Mesothelial cell of epicardium (in vitro differentiated cells): Measurements from ENCODE around the gene UBXN7. TPM values are rescaled to one million over a fixed set of nuclear protein-coding genes. Genes with fewer than 3 reads are reported as not detected.

Experiments
- DNase-seq, 2 experiments: peaks; one replicate each; pipeline ENCODE4 v3.0.0; 2021; ENCODE audit warnings: low spot score in 2 of 2; ENCODE audit not compliant: unreplicated experiment in 2 of 2
- H3K27ac Mint-ChIP-seq: 2 replicates; pipeline ENCODE4 v1.8.0; 2021; ENCODE audit warnings: mixed read lengths
- H3K27me3 Mint-ChIP-seq: 2 replicates; pipeline ENCODE4 v1.8.0; 2021; ENCODE audit warnings: low read depth, mixed read lengths
- H3K36me3 Mint-ChIP-seq: 2 replicates; pipeline ENCODE4 v1.8.0; 2021; ENCODE audit warnings: mixed read lengths
- H3K4me1 Mint-ChIP-seq: 2 replicates; pipeline ENCODE4 v1.8.0; 2021; ENCODE audit warnings: mixed read lengths
- H3K4me3 Mint-ChIP-seq: 2 replicates; pipeline ENCODE4 v1.8.0; 2021; ENCODE audit warnings: mild to moderate bottlenecking, moderate library complexity, mixed read lengths
- H3K9me3 Mint-ChIP-seq: 2 replicates; pipeline ENCODE4 v1.8.0; 2021; ENCODE audit warnings: mixed read lengths
- CTCF ChIP-seq: fragments of 200-600 bp; sonication (generic); IDR thresholded peaks from one replicate; pipeline ENCODE4 v1.5.0; 2021; ENCODE audit warnings: antibody characterized with exemption; ENCODE audit not compliant: unreplicated experiment
- total RNA-seq: library from RNA; stranded (reverse); gene quantifications from 3 replicates; pipeline ENCODE4 v1.2.1, GENCODE V29; 2021

UBXN7 gene
- total RNA-seq, 1 donor from 2014 or later, result 109 TPM

DNA sequence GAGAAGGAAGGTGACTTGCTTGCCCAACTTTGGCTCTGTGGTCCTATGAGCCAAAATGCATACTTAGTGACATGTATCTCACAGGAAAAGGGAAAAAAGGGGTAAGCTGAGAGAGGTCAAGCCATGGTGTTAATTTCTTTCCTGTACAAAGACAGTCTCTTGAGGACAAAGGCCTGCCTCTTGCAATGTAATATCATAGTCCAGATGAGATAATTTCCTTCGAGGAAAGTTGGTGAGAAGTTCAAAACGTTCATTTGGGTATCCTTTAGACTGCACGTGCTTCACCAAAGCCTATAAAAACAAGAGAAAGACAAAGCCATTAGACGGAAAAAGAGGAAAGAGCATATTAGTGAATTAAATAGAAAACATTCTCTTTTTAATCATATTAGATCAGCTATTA, 75.7 kb downstream of the UBXN7 start:
- H3K27ac Mint-ChIP-seq, result no peak overlapping the region
- no peaks in the 10 kb centered on the region for H3K27me3 Mint-ChIP-seq
- no peak for DNase-seq
- TF ChIP-seq CTCF, result no peak
- peaks cover 4% of the 10 kb centered on the region for H3K9me3 Mint-ChIP-seq
- H3K4me1 Mint-ChIP-seq, result no peaks in the 10 kb centered on the region
- H3K4me3 Mint-ChIP-seq, result no peak overlapping the region
- H3K36me3 Mint-ChIP-seq, result peaks cover 66% of the 10 kb centered on the region

GRCh38 chr3:196355668-196356067, 76.6 kb downstream of the UBXN7 start:
- TF ChIP-seq CTCF, result no peak
- H3K4me3 Mint-ChIP-seq, result no peak overlapping the region
- no peaks in the 10 kb centered on the region for H3K4me1 Mint-ChIP-seq
- no peak overlapping the region for H3K27ac Mint-ChIP-seq
- no peaks in the 10 kb centered on the region for H3K27me3 Mint-ChIP-seq
- peaks cover 4% of the 10 kb centered on the region for H3K9me3 Mint-ChIP-seq
- no peak for DNase-seq
- peaks cover 61% of the 10 kb centered on the region for H3K36me3 Mint-ChIP-seq

DNA sequence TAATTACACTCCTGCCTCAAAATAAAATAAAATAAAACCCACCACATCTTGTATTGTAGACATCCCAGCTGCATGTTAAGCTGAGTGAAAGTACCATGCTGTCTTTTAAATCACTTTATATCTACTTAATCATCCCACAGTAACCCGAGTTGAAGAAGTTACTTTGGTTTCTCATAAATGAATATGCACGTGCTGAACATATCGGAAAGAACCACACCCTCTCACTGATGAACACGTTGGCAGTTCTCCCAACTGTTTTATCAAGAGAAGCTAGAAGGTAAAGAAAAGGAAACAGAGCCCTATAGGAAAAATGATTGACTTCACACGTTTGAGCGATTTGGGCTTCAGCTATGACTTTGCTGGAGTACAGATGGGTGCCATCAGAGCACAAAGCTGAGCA, 78.1 kb downstream of the UBXN7 start:
- Mint-ChIP-seq H3K27me3 (no peaks in the 10 kb centered on the region), H3K4me3 (no peak overlapping the region), H3K4me1 (no peaks in the 10 kb centered on the region), H3K9me3 (no peaks in the 10 kb centered on the region), H3K27ac (no peak overlapping the region), H3K36me3 (peaks cover 62% of the 10 kb centered on the region)
- no peak for TF ChIP-seq CTCF
- no peak for DNase-seq

DNA sequence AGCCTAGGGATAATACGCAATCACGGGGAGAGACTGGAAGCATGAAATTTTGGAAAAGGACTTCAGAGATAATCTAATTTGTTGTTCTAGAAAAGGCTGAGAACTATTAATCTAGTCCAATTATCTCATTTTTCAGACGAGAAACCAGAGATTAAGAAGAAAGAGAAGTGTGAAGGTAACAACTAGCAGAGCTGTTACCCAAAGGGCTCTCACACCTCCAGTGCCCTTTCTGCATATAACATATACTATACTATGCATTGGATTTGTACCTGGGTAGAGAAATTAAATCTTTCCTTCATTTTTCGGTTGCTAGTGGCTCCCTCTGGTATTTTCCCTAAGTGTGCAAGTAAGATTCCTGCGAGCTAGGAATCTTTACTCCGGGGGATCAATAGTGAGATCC, 80.7 kb downstream of the UBXN7 start:
- H3K4me1 Mint-ChIP-seq, result no peaks in the 10 kb centered on the region
- DNase-seq, result no peak
- H3K36me3 Mint-ChIP-seq, result peaks cover 65% of the 10 kb centered on the region
- H3K27me3 Mint-ChIP-seq, result no peaks in the 10 kb centered on the region
- no peak for TF ChIP-seq CTCF
- peak overlapping the region; percentile 59 for H3K27ac Mint-ChIP-seq
- H3K9me3 Mint-ChIP-seq, result no peaks in the 10 kb centered on the region
- no peak overlapping the region for H3K4me3 Mint-ChIP-seq

- H3K9me3 Mint-ChIP-seq, result no peaks in the 10 kb centered on the region
- no peaks in the 10 kb centered on the region for H3K27me3 Mint-ChIP-seq
- no peak for DNase-seq
- H3K27ac Mint-ChIP-seq, result no peak overlapping the region
- H3K4me1 Mint-ChIP-seq, result no peaks in the 10 kb centered on the region
- peaks cover 57% of the 10 kb centered on the region for H3K36me3 Mint-ChIP-seq
- TF ChIP-seq CTCF, result no peak
- H3K4me3 Mint-ChIP-seq, result no peak overlapping the region
Observed at GRCh38 chr3:196350067-196350466, 82.2 kb downstream of the UBXN7 start.

DNA sequence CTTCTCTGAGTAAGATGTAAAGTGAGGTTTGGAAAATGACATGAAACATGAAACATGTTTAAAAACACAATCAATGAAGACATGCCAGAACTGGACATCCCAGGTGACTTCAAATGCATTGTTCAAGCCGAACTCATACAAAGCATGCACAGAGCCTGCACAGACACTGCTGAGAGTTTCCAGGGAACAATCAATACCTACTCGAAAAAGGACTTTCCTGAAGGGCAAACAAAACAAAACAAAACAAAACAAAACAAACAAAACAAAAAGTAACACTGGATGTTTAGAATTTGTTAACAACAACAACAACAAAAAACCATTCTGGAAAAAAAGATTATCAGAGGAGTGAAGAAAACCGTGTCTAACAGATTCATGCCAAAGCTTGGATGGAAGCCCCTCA, 83.5 kb downstream of the UBXN7 start:
- Mint-ChIP-seq H3K9me3 (no peaks in the 10 kb centered on the region), H3K36me3 (peaks cover 51% of the 10 kb centered on the region), H3K27ac (no peak overlapping the region), H3K4me1 (no peaks in the 10 kb centered on the region), H3K27me3 (no peaks in the 10 kb centered on the region), H3K4me3 (no peak overlapping the region)
- DNase-seq, result no peak
- TF ChIP-seq CTCF, result no peak
